Stimulated activated CD8-positive, alpha-beta memory T cell treated with anti-CD3 and anti-CD28 coated beads, Interleukin-15, amount 100 ng/mL, for 48 hours (primary cell): ENCODE results near the gene AK1.
A peak's percentile ranks its signal among the peaks of the same experiment; 100 is the strongest.

Experiments
- DNase-seq, 2 donors: peaks; one replicate each; pipeline ENCODE4 v3.0.0-alpha.2; 2020; ENCODE audit warnings: low read depth in 2 of 2

AK1 gene

DNA sequence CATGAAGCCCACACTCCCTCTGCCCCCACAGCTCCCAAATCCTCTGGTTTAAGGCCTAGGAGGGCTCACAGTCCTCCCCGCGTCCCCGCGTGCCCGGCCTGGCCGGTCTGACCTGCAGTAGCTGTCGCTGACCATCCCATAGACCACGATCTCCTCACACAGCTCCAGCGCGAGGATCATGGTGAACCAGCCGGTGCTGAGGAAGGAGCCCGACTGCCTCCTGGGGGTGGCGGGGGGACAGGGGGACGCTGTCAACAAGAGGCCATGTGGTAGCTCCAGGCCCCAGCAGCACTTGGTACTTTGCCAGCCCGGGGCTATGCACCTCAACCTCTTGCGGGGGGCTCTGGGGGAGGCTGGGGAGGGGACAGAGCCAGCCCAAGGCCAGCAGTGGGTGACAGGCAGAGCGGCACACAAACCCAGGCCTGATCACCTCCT lies 32.4 kb upstream of the AK1 start:
- no peak for DNase-seq

DNA sequence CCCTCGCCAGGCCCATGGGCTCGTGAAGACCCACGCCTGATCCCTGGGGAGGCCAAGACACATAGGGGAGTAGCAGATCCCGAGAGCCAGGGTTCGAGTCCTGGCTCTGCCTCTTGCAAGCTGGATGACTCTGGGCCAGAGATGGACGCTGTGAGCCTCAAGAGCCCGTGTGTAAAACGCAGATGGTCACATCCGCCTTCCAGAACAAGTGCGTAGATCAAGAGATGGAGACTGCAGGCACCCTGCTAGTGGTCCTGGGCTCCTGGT lies 31.1 kb upstream of the AK1 start:
- DNase-seq, result no peak

DNA sequence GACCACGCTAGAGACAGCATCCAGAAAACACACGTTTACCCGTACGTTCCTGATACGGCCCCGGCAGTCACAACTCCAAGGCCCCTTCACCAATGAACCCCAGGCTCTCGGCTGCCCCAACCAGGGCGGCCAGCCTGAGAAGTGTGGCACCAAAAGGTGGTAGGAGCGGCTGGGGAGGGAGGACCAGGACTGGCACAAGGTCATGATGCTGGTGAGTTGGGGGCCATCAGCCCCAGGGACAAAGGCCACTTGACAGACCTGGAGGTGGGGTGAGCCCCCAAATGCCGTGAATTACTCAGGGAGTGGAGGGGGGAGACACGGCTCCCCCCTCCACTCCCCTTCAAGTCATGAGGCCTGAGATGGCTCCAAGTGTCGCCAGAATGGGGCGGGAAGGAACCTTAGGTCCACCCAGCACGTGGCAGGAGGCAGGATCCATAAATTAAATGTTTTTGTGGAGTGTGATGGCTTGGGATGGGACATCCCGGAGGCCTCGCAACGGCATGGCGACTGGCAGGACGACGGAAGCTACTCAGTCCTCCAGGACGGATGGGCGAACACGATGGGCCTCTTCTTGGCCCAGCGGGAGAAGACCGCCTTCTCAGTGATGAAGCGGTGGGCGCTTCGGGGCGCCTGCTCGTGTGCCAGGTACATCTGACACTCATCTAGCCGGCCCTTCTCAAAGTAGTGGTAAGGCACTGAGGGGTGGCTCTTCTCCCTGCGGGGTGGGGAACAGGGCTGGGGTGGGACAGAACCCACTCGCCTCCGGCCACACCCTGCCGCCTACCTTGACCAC lies 30.6 kb upstream of the AK1 start:
- DNase-seq, result no peak

DNA sequence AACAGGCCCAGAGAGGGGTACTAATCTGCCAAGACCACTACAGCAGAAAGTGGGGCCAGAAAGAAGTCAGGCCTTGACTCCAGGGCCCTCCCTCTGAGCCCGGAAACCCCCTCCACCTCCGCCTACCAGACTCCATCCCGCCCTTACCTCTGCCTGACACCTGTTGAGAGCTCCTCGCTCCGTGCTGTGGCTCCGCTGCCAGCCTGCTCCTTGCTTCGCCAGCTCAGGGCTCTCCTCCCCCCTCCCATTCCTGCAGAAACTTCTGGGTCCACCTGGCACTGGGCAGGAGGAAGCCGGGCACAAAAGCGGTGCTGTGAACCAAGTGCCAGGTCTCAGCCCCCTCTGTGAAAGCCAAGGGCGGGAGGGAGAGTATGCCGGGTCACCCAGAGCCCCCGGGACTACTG lies 28.3 kb upstream of the AK1 start:
- no peak for DNase-seq

DNA sequence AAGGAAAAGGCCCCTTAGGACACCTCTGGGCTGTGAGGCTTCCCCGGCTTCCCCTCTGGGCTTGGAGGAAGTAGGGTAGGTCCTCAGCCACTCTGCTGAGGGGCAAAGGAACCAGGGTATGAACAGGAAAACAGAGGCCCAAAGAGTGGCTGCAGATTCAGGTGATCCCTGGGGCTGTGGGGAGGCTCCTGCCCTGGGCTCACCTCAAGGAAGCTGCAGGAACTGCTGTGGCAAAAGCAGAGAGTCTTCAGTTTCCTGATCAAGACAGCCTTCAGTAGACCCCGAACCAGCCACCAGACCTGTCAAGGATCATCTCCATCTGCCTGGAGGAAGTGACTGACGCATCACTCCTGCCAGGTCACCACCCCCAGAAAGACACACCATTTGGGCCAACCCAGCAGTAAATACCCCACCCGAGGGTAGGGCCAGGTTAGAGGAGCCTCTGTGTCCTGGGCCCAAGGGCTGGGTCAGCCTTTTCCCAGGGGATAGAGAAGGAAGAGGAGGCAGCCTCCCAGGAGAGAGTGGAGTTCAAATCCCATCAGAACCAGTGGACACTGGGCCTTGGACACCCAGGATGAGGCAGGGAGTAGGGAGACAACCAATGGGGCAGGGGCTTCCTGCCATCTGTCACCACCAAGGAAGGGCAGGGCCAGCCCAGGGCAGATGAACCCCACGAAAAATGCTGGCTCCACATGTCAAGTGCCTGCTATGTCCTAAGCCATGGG lies 27.7 kb upstream of the AK1 start:
- DNase-seq, result no peak

DNA sequence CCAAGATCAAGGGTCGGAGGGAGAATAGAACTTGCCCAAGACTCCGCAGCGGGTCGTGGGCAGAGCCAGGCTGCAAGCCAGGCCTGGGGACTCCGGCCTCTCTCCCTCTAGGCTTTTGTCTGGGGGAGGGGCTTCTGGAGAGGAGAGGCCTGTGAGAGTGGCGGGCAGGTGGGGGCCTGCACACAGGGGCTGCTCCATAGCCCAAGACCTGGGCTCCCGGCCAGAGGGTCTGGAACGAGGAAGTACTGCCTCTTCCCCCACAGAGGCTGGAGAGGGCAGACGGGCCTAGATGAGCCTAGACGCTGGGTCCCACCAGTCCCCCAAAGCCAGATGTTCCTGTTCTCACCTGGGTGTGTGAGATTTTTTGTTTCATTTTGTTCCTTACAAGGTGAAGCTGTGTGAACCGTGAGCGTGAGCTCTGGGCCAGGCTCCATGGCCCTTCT lies 27.1 kb upstream of the AK1 start:
- DNase-seq, result no peak

DNA sequence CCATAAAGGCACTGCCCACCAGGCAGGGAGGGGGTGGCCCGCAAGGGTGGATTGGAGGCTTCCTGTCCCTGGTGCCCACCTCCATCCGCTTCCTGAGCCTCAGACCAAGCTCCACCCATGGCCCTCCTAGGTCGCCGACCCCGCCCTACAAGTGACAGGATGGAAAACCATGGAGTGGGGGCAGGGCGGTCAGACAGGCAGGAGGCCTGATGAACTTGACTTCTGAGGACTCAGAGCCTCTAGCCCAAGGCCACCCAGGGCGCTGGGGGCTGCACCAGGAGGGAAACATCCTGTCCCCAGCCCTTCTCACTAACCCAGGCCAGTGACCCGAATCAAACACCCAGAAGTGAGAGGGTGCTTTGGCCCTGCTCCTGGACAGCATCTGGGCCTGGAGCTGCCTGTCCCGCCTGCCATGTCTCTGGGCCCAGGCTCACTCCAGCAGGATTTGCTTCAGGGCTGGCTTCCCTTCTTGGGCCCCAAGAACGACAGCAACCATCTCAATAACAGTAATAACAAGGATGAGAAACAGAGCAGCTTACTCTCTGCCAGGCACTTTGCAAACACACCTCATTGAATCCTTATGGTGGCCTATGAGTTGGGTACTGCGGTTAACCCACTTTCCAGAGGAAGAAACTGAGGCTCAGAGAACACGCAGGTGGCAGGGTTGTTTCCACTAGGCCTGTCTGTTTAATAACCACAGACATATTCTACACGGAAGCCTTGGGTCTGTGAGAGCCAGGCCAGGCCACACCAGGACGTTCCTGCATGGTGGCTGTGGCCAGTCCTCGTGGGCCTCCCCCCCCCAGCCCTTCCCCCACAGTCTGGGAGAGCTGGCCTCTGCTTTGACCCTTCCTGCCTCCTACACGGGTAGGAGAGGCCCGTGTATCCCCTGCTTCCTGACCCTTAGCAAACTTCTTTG lies 26.3 kb upstream of the AK1 start:
- DNase-seq, result peak; percentile 82 to 86

DNA sequence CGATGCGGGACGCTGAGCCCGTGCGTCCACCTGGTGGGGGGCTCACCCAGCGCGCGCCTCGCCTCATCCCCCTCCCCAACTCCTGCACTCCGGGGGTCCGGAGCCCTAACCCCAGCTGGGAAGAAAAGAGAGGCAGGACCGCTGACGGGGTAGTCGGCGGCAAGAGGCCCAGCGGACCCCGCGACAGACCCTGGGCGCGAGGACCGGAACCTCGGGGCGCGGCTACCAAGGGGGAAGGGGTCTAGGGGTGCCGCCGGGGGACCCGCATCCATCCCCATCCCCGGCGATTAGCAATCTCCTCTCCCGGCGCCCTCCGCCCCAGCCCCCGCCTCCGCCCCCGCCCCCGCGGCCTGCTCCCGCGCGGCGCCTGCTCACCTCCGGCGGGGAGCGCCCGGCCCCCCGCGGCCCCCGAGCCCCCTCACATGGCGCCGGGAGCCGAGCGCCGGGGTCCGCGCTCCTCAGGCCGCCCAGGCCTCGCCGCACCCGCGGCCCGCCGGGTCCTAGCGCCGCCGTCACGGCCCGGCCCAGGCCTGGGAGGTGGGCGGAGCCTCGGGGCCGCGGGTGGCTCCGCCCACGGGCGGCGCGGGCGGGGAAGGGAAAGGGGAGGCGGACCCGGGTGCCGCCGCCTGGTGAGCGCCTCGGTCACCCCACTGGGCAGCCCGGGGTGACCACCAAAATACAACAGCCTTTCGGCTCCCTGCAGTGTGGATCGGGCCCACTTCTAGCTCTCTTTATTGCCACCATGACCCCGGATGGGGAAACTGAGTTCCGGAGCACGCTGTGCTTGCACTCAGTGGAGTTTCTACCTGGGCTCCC lies 21.9 kb upstream of the AK1 start, which contains the start of gene ST6GALNAC6:
Gene ST6GALNAC6, minus strand, starts transcription at position 476 of the 816 bp plus-strand sequence. CDS start 1,622 bp downstream, outside the sequence.
- peak; percentile 65 to 71 for DNase-seq

DNA sequence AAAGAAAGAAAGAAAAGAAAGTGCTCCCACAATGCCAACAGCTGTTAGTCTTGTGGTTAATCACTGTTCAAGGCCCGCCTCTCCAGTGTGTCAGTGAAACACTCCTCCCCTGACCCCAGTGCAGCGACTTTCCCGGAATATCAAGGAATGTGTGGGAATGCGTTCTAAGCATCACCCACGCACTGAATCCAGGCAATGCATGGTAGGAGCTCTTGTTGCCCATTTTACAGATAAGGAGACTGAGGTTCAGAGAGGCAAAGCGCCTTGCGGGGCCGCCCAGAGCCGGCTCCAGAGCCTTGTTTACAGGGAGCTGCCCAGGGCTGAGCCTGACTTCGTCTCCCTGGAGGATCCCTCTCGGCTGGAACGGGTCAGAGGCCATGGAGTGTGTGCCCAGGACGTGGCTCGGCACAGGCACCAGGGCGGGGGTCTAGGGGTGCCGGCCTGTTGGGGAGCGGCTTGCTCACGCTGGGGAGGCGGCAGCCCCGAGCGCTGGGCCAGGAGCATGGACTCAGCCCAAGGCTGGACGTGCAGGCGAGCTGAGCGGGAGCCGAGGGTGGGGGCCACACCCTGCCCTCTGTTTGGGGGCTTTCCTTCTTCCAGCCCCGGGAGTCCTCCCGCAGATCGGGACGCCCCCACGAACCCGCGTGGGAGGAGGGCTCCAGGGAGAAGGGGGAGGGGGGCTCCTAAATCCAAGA lies 21.1 kb upstream of the AK1 start:
- DNase-seq, result no peak

DNA sequence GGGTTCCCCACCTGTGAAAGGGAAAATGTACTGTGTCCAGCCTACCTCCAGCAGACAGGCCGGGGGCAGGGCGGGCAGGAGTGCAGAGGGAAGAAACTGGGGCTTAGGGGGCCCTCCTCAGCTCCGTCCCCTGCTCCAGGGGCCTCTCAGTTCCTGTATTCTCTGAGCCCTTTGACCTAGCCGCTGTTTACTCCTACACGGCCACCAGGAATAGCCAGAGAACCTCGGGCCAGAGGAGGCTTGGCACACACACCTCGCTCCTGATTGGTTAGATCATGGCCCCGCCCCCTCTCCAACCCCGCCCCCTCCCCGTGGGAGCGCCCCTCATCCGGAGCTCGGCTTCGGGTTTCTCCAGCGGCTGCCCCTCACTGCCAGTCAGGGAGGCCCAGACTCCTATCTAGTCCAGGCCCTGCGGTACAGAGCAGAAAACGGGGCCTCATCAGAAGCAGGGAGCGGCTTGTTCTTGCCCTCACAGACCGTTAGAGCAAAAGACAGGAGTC lies 19.8 kb upstream of the AK1 start:
- peak in 1 of 2 donors; percentile 32 for DNase-seq

DNA sequence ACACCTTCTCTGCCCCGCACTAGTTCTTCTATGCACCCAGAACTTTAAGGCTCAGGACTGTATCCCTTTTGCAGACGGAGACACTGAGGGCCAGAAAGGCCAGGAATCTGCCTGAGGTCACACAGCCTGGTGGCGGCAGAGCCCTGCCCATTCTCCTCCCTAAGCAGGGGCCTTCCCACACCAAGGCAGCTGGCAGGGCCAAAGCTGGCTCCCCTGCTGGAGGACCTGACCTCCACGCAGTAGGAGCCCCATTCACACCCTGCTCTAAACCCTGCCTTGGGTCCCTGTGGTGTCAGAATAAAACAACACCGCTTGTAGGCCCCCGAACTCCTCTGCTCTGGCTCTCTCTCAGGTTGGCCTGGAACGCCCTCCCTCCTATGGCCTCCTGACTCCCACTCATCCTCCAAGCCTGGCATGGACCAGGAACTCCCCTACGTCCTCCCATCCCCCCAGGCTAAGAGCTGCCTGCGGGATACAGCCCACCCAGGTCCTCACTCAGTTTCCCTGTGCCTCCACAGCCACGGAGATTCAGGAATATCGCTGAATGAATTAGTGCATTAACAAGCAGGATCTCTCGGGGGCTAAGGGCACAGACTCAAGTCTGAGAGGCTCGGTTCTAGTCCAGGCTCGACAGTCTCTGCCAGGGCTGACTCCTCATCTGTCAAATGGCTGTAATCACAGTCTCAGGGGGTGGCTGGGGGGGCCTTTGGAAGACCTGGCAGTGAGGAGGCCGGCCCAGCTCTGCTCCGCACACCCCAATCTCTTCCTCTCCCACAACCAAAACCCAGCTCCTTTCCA lies 19.1 kb upstream of the AK1 start:
- no peak for DNase-seq

DNA sequence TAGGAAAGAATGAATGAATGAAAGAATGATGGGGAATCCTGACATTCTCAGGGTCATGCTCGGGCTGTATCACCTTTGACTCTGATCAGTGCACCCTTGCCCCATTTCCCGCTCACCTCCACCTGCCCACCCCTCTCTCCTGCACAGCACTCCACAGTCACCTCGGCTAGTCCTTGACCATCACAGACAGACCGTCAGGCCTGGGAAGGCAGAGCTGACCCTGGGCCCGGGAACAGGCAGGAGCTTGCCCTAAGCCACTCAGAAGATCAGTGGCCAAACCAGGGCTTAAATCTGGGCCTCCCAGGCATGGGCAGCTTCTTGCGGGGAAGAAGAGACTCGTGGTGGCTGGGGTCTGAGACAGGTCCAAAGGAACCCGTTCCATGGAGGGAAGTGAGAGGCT lies 18.3 kb upstream of the AK1 start:
- no peak for DNase-seq

DNA sequence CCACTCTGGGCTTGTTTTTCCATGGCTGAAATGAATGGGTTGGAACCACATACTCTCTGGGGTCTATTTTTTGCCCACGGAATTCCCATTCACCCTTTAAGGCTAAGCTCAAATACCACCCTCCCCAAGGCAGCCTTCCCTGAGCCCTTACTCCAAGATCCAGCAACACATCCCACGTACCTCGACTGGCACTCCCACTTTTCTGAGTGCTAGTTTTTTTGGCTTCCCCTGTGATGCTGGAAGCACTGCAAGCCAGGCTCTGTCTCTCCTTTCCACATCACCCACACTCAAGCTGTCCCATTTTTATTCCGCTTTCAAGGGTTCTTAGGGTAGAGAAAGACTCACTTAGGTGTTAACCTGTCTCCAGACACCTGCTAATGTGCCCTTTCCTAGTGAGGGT lies 15.9 kb upstream of the AK1 start:
- no peak for DNase-seq

DNA sequence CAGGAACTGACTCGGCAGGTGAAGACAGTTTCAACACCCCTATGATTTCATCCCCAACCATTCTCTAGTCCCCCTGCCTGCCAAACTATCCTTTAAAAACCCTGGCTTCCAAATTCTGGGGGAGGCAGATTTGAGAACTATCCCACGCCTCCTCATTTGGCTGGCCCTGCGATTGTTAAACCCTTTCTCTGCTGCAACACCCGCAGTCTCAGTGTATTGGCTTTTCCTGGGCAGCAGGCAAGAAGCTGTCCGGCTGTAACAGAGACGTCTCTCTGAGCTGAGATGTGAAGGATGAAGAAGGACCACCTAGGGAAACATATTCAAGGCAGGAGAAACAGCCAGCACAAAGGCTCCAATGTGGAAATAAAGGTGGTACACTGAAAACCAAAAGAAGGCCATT lies 15.4 kb upstream of the AK1 start:
- DNase-seq, result no peak

DNA sequence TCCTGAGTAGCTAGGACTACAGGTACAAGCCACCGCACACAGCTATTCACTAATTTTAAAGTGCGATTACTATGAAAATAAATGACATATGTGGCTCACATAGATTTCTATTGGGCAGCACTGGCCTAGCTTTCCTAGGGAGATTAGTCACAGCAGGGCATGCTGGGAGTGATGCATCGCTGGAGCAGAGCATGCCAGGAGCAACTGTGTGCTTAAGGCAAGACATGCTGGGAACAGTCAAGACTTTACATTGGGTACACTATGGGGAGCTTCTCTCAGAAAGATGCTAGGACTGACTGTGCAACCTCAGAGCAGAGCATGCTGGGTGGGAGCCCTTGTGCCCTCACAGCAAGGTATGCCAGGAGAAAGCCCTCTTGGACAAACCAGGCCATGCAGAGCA lies 12.6 kb upstream of the AK1 start:
- no peak for DNase-seq

DNA sequence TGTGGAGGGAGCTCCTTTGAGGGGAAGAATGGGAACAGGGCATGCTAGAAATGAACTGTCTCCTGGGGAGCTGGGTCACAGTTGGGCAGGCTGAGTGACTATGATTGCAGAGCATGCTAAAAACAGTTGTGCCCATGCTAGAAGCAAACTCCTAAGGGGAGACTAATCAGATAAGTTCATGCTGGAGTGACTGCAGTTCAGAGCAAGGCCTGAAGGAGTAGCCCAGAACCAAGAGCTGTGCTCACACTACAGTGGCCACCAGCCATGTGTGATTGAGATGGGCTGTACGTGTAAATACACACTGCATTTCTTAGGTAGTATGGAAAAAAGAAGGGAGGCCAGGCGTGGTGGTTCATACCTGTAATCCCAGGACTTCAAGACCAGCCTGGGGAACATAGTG lies 10.3 kb upstream of the AK1 start:
- no peak for DNase-seq

DNA sequence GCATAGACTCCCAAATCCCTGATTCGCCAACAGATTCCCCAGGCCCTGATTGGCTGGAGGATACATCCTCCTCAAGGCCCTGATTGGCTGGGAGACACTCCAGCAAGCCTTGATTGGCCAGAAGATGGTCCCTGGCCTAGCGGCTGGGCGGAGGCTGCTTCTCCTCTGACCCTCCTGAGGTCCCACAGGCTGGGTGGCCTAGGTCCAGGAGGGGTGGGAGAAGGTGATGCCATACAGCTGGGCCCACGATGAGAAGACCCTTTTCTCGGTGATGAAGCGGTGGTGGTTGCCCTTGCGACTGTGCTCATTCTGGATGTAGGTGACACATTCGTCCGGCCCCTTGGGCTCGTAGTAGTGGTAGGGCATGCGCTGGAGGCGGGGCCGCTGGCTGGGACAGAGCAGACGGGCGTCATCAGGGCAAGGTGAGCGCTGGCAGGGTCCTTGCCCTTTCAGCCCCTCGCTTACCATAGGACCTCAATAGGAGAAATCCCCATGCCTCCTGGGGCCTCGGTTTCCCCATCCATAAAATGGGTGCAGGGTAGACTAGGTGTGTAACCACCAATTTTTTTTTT lies 9.0 kb upstream of the AK1 start:
- DNase-seq, result no peak

DNA sequence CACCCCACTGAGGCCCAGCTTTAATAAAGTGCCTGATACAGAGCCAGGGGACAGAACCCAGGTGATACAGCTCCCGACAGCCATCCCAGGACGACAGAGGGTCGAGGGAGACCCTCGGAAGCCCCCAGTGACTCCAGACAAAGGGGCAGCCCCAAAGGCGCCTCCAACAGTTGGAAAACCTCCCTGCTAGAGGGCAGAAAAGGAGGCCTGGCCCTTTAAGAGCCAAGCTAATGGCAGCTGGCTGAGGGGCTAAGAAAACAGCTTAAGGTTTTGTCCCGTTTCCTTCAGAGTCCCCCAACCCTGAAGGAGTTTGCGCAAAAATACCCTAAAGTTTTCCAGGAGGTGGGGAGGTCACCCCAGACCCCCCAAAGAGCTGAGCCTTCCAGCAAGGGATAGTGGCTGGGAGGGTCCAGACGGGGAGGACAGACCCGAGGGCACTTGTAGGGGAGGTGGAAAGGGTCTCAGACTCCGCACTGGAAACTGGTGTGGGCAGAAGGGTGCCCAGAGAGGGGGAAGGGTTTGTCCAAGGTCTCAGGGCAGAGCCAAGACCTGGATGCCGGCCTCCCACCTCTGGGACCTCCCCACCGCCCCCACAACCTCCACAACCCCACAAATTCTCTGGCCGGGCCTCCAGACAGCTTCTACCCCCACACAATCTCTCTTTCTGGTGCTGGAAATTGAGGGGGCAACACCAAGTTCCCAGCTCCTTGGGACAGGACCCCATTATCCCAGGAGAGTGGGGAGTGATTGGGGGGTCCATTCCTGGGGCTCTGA lies 8.2 kb upstream of the AK1 start:
- no peak for DNase-seq
